Measurements from ENCODE around the gene PIGR. TPM values are rescaled to one million over a fixed set of nuclear protein-coding genes. Genes with fewer than 3 reads are reported as not detected.

Gene PIGR
- total and polyA plus RNA-seq, 2 experiments from 2014 or later: not detected

DNA sequence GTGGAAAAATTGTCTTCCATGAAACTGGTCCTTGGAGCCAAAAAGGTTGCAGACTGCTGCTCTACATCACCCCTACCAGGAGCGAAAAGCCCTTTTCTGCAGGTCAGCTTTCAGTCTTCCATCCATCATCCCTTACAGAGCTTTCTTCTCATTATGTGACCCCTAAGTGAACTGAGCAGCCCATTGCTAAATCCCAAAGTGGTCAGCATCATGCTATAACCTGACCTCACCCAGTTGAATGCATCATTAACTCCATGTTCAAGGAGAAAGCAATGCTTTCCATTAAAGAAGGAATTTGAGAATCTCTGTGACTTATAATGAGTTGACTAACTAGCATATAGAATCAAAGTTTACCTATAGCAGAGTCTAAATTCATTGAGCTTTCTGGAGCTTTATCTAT lies 59.4 kb downstream of the PIGR start:
- Histone ChIP-seq H3K27me3 (no peaks in the 10 kb centered on the region), H3K4me3 (no peak overlapping the region), H3K4me1 (ENCODE audit: low read depth) (no peaks in the 10 kb centered on the region), H3K36me3 (no peaks in the 10 kb centered on the region), H3K9me3 (ENCODE audit: low read depth) (no peaks in the 10 kb centered on the region), H3K27ac (no peak overlapping the region)
- no peak for TF ChIP-seq CTCF (IDR thresholded peaks at IDR 0.05; ENCODE audit: low read depth, low read length)
- DNase-seq (ENCODE audit: low read depth in 1 of 2, low spot score in 1 of 2): no peak

GRCh38 chr1:206885341-206886060 lies 60.8 kb downstream of the PIGR start:
- Histone ChIP-seq H3K4me3 (no peak overlapping the region), H3K27ac (no peak overlapping the region), H3K27me3 (no peaks in the 10 kb centered on the region), H3K36me3 (no peaks in the 10 kb centered on the region), H3K9me3 (ENCODE audit: low read depth) (no peaks in the 10 kb centered on the region), H3K4me1 (ENCODE audit: low read depth) (no peaks in the 10 kb centered on the region)
- TF ChIP-seq CTCF (IDR thresholded peaks at IDR 0.05; ENCODE audit: low read depth, low read length): no peak
- peak in 1 of 2 donors; percentile 58 for DNase-seq (ENCODE audit: low read depth in 1 of 2, low spot score in 1 of 2)

DNA sequence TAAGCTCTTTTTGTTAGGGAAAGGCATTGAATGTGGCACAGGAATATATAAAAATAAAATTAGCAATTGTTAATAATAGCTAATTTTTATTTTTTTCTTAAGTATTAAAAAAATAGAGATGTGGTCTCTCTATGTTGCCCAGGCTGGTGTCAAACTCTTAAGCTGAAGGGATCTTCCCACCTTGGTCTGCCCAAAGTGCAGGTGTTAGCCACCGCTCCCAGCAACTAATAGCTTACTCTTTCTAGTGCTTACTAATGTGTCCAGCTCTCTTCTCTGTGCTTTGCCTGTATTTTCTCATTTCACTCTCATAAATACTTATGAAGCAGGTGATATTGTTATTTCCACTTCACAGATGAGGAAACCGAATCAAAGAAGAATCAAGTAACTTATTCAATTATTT lies 62.4 kb downstream of the PIGR start:
- no peak overlapping the region for H3K4me3 ChIP-seq
- no peak for DNase-seq (ENCODE audit: low read depth in 1 of 2, low spot score in 1 of 2)
- H3K27ac ChIP-seq: no peak overlapping the region
- H3K36me3 ChIP-seq: no peaks in the 10 kb centered on the region
- no peaks in the 10 kb centered on the region for H3K4me1 ChIP-seq (ENCODE audit: low read depth)
- no peak for TF ChIP-seq CTCF (IDR thresholded peaks at IDR 0.05; ENCODE audit: low read depth, low read length)
- H3K9me3 ChIP-seq (ENCODE audit: low read depth): no peaks in the 10 kb centered on the region
- H3K27me3 ChIP-seq: no peaks in the 10 kb centered on the region

DNA sequence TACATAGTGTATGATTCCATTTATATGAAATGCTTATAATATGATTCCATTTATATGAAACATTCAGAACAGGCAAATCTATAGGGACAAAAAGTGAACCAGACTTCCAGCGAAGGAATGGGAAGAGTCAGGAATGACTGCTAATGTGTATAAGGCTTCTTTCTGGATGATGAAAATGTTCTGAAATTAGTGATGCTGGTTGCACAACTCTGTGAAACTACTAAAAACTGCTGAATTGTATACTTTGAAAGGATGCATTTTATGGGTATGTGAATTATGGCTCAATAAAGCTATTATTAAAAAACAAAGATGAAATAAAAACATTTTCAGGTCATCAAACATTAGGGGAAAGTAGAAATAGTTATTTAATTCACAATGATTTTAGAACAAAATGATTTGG lies 63.1 kb downstream of the PIGR start:
- H3K4me1 ChIP-seq (ENCODE audit: low read depth): no peaks in the 10 kb centered on the region
- no peaks in the 10 kb centered on the region for H3K27me3 ChIP-seq
- peaks cover 4% of the 10 kb centered on the region for H3K9me3 ChIP-seq (ENCODE audit: low read depth)
- TF ChIP-seq CTCF (IDR thresholded peaks at IDR 0.05; ENCODE audit: low read depth, low read length): no peak
- H3K27ac ChIP-seq: no peak overlapping the region
- no peaks in the 10 kb centered on the region for H3K36me3 ChIP-seq
- no peak overlapping the region for H3K4me3 ChIP-seq
- peak in 1 of 2 donors; percentile 33 for DNase-seq (ENCODE audit: low read depth in 1 of 2, low spot score in 1 of 2)

DNA sequence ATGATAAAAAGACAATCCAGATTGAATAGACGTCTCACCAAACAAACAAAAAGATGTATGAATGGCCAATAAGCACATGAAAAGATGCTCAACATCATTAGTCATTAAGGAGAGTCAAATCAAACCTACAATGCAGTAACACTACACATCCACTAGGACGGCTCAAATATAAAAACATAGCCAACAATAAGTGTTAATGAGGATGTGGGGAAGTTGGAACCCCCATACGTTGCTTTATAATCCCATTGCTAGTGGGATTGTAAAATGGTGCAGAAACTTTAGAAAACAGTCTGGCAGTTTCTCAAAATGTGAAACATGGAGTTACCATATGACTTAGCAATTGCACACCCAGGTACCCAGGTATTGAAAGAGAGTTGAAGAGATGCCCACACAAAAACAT lies 63.7 kb downstream of the PIGR start:
- no peak for DNase-seq (ENCODE audit: low read depth in 1 of 2, low spot score in 1 of 2)
- Histone ChIP-seq H3K4me3 (no peak overlapping the region), H3K9me3 (ENCODE audit: low read depth) (peaks cover 4% of the 10 kb centered on the region)

More for the DNA sequence above, 63.7 kb downstream of the PIGR start:
- H3K4me1 ChIP-seq (ENCODE audit: low read depth): no peaks in the 10 kb centered on the region
- no peak overlapping the region for H3K27ac ChIP-seq
- H3K36me3 ChIP-seq: no peaks in the 10 kb centered on the region
- TF ChIP-seq CTCF (IDR thresholded peaks at IDR 0.05; ENCODE audit: low read depth, low read length): no peak
- H3K27me3 ChIP-seq: no peaks in the 10 kb centered on the region

Data from cardiac muscle cell (in vitro differentiated cells and primary cell).